ENCODE results near the gene APBB1IP.

The APBB1IP gene

DNA sequence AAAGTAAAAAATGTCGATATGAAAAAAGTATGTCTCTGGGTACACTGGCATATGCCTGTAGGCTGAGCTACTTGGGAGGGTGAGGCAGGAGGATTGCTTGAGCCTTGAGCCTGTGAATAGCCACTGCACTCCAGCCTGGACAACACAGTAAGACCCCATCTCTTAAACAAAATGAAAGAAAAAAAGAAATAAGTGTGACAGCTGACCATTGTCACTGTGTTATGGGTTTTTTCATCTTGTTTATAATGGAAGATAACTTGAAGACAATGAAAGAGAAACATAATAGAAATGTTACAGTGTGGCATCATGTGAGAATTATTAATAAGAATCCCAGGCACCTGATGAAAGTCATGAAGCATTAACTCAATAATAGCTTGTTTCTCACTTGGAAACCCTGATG lies 75.0 kb downstream of the APBB1IP start:
- DNase-seq = no peak

DNA sequence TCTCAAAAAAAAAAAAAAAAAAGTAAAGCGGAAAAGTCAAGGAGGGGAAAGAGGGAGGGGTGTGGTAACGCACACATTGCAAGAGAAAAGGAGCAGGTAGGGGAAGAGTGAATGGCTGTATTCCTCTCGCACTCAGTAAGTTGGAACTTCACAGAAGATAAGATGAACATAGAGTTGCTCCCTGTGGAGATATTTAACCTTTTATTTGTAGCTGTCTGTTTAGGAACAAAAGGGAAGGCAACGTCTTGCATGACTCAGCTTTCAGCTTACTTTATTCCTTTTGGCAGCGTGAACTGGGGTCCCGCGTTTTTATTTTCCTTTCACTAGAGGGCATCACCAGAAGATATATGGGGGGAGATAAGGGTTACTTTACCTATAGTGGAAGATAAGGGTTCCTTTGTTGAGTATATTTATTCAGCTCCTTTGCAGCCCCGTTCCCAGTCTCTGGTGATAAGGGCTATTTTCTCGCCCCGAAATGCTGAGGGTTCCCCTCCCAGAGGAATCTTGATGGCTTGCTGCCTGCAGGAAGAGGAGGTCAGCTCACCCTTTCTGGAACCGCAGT lies 78.5 kb downstream of the APBB1IP start:
- DNase-seq = no peak

DNA sequence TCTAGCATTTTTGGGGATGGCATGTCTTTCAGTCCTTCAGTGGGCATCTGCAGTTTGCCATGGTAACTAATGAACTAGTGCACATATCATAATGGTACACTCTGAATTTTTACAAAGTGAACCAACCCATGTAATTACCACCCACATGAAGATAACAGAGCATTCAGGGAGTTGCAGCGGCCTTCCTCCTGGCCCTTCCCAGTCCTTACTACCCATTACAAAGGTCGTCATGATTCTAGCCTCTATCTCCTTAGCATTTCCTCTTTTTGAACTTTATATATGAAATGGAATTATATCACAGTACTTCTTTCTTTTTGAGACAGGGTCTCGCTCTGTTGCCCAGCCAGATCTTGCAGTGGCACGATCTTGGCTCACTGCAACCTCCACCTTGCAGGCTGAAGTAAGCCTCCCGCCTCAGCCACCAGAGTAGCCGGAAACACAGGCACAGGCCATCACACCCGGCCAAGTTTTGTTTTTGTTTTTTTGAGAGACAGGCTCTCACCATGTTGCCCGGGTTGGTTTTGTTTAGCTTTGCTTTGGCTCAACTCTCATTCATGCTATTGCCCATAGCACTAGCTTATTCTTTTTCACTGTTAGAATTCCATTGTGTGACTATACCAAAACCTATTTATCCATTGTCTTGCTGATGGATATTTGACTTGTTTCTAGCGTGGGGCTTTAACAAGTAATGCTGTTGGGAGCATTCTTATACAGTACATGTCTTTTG lies 79.2 kb downstream of the APBB1IP start:
- DNase-seq = no peak

DNA sequence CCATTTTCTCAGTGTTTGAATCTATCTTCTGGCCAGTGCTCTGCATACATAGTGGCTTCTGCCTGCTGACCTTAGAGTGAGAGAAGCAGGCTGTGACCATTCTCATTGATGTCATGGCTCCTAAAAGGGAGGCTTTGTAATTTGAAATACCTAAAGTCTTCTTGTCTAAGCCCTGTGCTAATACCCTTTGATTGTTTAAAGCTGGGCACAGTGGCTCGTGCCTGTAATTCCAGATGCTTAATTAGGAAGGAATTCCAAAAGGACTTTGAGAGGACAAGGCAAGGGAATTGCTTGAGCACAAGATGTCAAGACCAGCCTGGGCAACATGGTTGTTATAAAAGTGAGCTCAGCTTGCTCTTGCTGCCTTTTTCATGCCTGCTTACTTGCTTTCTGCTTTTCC lies 81.7 kb downstream of the APBB1IP start:
- DNase-seq = no peak

DNA sequence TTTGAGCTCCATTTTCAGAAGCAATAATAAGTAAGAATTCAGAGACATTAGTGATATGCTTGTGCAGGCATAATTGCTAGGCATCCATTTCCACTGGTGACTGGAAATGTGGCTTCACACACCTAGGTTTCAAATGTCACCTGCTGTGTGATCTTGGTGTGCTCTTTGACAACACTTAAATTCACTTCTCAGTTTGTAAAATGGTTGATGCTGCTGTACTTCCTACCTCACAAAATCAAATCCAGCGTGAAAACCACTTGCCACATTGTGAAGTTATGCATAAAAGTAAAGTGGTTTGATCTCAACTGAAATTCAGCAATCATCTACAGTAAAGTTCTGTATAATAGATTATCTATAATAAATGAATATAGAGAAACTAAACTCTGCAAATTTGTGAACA lies 82.4 kb downstream of the APBB1IP start:
- no peak for DNase-seq

DNA sequence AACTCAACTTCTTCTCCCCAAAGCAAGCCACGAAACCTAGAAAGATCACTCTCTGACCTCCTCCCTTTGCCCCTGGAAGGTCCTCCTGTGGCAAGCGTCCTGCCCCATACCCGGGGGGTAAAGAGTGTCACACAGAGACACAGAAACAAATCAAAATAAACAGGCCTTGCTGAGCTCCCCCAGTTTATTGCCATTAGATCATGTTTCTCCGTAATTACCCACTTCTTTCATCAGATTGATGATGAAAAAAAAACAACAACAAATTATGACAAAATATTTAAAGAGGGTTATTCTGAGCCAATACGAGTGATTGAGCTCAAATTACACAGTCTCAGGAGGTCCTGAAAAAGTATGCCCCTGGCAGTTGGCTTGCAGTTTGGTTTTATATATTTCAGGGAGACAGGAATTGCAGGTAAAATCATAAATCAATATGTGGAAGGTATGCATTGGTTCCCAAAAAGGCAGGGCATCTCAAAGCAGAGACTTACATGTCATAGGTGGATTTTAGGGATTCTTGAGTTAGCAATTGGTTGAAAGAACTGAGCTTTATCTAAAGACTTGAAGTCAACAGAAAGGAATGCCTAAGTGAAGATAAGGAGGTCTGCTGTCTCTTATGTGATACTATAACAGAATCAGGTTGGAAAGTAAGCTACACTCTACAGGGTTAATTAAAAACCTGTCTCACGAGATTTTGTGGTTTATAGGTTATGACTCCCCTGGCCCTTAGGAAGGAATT lies 86.2 kb downstream of the APBB1IP start:
- DNase-seq = no peak

DNA sequence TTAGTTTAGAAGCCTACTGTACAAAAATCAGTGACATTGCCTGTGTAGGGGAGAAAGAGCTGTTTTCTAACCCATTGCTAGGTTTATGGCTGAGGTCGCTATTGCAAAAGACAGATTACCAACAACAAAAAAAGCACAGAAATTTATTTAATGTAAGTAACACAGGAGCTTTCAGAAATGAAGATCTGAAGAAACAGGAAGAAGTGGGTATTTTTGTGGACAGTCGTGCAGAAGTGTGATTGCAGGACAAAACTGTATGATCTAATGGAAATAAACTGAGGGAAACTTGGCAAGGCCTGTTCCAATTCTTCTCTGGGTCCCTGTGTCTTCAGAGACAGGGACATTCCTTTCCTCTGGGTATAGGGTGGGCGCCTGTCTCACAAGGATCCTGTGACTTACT lies 87.4 kb downstream of the APBB1IP start:
- DNase-seq = no peak

DNA sequence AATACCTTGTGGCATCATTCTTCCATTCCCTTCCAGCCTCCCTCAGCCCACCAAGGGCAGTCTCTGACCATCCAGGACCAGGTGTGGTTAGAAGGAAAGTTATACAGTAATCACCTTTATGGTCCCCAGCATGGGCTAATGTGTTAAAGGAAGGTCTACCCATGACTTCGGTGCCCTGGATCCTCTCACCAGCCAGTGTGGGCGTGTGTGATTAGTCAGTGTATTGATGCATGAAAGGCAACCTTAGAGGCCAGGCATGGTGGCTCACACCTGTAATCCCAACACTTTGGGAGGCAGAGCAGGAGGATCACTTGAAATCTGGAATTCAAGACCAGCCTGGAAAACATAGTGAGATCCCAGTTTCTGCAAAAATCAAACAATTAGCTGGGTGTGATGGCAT lies 88.9 kb downstream of the APBB1IP start:
- no peak for DNase-seq

DNA sequence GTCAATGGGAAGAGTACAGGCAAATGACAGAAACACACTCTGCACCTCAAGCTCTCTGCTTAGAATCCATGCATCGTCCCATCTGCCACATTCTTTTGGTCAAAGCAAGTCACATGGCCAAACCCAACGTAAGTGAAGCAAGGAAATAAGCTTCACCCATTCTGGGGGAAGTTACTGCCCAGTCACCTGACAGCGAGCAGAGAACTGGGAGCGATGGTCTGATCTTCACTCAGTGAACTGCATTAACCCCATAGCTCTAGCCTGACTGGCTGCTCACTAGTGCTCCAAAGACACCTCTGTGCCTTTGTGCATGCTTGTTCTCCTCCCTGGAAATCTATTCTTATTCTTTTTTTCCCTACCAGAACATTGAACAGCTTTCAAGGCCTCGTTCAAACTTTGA lies 89.9 kb downstream of the APBB1IP start:
- no peak for DNase-seq

DNA sequence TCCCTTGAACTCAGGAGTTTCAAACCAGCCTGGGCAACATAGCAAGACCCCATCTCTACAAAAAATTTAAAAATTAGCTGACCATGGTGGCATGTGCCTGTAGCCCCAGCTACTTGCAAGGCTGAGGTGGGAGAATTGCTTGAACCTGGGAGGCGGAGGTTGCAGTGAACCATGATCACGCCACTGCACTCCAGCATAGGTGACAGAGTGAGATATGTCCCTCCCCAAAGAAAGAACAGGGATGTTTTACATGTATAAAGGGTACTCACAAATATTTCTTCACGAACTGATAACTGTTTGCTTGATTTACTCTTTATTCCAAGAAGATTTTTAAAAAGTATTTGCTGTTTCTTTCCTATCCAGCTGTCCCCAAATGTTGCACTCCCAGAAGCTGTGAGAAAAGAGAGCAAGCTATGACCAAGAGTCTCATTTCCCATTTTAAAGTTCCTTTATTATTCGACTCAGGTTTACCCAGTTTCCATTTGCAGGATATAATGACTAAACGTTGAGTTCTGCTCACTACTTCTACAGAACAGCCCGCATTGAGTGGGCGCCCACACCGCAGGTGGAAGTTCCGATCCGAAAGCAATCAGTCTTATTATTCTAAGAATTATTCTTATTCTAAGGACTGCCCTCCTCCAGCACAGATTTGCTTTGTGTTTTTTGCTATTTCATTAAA lies 90.7 kb downstream of the APBB1IP start:
- DNase-seq = no peak

DNA sequence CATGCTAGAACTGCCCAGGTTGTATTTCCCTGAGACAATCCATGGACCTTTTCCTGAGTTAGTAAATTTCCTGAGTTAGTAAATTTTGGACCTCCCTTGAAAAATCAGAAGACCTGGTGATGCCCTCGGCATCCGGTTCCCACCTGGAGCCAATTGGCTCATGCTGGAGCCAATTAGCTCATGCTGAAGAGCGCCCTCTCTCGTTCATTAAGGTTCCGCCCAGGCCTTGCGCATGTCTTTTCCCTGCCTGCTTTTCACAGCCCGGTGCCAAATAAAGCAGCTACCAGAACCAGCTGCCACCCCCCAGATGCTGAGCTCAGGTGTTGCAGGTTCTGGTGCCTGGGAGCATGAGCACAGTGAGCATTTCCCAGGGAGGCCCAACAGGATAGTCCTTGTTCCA lies 96.2 kb downstream of the APBB1IP start:
- DNase-seq = no peak

DNA sequence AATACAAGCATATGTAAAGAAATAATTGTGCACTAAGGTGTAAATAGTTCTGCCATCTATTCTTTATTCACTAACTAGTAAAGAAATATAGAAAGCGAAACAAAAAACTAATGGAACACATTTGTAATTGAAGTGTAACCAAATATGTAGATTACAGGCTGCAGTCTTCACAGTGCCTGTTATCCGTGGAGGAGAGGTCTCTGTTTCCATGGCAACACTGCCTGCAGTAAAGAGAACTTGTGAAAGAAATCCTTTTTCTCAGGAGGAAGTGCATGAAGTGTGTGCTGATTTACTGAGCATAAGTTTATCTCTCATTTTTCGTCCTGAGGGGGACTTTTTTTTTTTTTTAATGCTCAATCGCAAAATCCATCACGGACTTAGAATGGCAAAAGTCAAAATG lies 102.5 kb downstream of the APBB1IP start:
- peak in 1 of 2 experiments; percentile 3 for DNase-seq

DNA sequence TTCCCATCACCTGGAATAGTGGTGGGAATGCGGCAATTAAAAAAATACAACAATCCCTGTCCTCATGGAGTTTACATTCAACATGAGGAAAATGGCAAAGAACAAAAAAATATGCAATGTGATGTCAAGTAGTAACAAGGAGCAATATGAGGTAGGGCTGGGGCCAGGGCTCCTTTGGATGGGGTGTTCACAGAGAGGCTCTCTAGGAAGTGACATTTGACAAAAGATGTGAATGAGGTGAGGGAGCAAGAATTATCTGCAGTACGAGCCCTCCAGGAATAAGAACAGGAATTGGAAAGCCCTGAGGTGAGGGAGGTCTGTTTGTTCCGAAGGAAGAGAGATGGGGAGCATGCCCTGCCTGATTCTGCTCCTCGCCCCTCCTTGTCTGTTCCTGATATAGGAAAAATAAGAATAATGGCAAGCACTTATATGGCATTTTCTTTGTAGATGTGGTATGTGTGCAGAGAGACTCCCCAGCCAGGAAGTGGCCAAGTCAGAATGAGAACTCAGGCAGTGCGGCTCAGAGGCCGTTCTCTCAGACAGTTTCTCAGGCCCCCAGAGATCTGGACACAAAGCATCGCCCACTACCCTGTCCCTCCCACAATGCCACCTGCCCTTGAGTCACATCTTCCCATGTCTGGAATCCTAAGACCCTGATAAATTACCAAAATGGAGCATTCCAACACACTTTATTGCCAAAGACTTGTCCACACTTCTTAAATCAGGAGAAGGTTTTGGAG lies 105.6 kb downstream of the APBB1IP start:
- DNase-seq = no peak

DNA sequence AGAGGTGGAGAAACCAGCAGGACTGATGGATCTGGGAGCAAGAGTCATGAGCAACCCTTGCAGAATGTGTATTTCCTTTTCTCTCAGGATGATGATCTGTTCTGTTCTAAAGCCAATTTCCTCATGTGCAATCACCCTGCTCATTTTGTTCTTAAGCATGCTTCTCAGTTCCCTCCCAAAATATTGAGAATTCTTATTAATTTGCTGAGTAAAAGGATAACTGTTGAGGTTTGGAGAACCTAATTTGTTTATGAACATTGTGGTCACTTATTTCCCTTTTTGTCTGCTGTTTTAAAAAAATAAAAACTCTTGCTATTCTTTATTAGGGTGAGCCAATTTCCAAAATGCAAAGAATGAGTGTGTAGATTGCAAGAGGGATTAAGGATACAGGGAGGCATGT lies 106.8 kb downstream of the APBB1IP start:
- DNase-seq = no peak

DNA sequence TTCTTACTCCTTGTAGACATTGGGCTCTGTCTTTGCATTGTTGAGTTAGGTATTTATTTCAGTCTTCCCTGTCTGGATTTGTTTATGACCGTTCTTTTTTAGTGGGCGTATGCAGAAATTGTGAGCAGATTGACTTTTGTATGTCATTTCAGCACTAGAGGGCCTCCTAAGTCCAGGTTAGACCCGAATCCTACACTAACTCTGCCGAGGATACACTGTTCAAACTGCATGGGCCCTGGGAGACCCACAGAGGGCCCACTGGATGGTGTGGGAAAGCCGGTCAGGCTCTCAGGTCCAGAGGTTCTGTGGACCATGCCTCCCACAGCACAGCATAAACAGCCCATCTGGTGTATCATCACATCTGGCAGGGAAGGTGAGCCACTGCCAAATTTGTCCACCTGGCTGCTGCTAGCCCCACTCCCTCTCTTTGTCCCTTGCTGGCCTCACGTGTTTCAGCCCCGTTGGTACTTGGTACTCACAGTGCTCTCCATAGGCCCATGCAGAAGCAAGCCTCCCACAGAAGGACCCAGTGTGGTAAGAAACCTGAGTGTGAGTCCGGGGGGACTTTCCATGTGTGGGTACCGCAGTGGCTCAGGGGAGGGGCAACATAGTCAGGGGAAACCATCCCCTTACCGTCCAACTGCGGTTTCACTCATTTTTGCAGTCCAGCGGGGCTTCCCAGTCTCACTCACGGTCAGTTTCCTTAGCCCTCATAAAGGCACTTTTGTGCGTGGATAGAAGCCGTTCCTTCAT lies 112.8 kb downstream of the APBB1IP start:
- DNase-seq = no peak

DNA sequence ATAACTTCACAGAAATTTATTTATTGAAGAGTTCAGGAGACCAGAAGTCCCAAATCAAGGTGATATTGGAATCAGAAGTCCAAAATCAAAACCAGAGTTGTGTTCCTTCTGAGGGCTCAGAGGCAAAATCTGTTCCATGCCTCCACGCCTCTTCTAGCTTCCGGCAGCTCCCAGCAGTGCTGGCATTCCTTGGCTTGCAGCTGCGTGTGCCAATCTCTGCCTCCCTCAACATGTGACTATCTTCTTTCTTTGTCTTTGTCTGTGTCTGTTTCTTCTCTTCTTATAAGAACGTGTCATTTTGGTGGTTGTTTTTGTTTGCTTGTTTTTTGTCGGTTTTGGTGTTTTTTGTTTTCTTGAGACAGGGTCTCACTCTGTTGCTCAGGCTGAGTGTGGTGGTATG lies 116.1 kb downstream of the APBB1IP start:
- DNase-seq = no peak

DNA sequence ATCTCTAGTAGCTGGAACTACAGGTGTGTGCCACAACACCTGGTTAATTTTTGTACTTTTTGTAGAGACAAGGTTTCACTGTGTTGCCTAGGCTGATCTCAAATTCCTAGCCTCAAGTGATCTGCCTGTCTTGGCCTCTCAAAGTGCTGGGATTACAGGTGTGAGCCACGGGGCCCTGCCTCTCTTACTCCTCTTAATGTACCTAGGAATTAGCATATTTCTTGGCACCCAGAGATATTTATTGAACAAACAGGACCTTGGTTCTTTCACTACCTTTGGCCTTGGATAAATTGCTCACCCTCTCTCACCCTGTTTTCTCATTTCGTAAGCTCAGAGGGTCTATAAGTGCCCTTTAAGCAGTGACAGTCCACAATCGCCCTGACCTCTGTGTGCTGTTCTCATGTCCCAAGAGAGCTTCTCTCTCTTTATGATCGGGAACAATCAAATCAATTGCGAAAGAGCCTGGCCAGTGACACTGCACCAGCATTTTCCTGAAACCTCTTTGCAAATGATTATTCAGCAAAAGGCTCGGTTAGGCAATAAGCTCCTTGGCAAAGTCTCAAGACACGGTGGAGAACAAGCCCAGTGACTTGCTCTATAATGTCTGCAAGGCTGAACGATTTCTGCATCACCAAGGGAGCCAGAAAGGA lies 117.7 kb downstream of the APBB1IP start:
- no peak for DNase-seq

DNA sequence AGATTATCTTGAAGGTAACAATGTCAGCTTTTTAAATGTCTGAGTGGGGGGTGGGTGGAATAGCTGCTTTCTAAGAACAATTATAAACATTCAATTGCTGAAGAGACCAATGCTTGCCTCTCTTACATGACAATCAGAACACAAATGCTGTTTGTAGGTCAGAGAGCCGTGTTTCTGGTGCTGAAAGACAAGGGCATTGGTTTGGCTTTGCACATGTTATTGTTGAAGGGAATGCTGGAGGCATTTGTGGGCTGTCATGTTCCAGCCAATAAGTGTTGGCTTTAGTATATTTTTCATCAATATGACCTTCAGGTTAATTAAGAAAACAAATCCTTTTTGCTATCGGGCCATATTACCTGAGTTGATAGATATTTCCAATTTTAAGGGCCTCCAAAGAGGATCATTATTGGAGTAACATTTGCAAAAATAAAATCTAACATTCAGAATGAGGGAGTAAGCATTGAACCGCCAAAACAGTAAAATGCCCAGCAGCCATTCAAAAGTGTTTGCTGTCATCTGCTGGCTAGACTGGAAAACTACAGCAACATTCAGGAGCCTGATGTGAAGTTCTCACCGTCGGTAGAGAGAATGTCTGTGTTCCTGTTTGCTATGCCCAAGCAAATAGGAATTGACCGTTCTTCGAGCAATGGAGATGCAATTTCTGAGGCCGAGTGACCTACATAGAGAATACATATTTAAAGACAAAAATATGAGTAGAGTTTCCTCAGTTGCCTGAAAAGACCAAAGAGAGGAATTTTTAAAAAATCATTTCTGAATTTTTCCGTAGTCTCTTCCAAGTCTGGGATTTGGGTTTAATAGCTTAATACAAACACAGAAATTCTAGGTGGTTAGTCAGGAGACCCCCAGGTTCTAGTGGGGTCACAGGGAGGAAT lies 118.9 kb downstream of the APBB1IP start:
- DNase-seq = peak; percentile 35 to 66

DNA sequence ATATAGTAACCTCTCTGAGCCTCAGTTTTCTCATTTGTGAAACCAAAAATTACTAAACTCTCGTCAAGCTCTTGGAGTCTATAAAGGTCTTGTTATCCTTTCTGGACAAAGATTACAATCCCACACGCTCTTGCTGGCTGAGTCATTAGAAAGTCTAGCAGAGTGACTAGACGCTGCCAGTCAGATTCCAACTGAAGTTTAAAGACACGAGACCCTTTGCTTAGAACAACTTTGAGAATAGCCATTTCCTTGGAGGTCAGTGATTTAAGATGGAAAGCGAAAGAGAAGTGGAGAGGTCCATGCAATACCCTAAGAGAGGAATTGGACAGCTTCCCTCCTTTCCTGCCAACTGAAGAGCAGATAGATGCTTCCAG lies 119.5 kb downstream of the APBB1IP start:
- DNase-seq = no peak

DNA sequence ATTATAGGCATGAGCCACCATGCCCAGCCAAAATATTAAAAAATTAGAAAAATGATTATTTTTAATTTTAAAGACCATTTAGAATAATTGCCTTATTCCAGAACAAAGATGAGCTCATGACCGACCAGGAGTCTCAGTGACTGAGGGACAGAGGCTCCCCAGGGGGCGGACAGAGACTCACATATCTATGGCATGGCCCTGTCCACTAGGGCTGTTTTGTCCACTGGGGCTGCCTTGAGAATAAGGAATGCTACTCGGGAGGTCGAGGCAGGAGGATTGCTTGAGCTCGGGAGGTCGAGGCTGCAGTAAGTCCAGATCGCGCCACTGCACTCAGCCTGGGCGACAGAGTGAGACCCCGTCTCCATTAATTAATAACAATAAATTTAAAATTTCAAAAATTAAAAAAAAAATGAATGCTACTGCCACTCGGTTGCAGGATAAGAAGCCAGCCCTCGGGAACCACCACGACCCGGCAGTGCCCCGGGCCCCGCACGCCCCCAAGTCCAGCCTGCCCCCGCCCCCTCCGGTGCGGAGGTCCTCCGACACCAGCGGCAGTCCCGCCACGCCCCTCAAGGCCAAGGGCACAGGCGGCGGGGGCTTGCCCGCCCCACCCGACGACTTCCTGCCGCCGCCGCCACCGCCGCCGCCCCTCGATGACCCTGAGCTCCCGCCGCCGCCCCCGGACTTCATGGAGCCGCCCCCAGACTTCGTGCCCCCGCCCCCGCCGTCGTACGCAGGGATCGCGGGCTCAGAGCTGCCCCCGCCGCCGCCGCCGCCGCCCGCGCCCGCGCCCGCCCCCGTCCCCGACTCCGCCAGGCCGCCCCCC lies 128.6 kb downstream of the APBB1IP start:
- peak; percentile 13 to 20 for DNase-seq
